Raji (cell line): ENCODE measurements around the gene LRPAP1.

ENCODE experiments used
- POLR2A ChIP-seq: IDR thresholded peaks from 2 replicates; pipeline ENCODE4 v1.6.1; 2011; ENCODE audit warnings: low read depth, low read length, control low read depth; ENCODE audit not compliant: insufficient read depth

The LRPAP1 gene

DNA sequence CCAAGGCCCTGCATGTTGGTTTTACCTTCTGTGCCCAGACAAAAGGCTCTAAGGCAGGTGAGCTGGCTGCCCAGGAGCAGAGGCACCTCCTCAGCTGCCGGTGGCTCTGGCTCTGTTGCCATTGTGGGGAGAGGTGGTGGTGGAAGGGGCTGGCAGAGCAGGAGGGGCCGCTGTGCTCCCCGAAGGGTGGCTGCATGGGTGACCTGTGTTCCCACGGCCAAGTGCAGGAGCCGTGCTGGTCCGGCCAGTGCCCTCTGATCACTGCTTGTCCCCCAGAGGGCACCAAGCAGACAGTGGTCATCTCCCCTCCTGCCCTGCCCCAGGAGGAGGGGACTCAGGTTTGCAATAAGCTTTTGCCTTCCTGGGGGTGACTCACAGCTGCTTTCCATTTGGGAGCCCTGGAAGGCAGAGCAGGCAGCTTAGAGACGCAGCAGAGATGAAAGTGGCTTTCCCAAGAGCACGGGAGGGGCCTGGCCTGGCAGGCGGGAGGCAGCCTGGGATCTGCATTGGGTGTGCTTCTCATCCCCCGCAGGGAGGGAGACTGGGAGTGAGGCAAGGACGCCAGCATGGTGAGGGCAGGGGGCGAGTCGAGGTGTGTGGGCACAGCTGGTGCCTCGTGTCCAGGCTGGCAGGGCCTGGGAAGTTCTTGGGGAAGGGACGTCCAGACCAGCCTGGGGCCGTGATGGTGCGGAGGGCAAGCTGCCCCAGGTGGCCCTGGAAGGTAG, 40.4 kb downstream of the LRPAP1 start:
- TF ChIP-seq POLR2A, result no peak

DNA sequence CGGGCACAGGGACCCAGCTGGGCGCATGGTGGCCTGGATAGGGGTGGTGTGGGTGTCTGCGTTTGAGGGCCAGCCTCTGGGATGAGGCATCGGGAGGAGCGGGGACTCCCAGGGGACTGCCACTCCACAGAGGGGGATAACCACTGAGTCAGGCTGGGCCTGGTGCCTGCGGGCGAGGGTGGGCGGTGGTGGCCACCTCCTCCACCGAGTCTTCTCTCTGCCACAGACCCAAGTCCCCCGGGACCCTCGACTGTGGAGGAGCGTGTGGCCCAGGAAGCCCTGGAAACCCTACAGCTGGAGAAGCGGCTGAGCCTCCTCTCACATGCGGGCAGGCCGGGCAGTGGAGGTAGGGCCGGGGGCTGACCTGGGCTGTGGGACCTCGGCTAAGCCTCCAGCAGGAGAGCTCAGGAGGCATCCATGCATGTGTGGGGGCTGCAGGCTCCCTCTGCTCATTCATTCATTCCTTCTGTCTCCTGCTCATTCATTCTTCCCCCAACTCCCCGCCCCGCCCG, 42.7 kb downstream of the LRPAP1 start:
- no peak for TF ChIP-seq POLR2A

DNA sequence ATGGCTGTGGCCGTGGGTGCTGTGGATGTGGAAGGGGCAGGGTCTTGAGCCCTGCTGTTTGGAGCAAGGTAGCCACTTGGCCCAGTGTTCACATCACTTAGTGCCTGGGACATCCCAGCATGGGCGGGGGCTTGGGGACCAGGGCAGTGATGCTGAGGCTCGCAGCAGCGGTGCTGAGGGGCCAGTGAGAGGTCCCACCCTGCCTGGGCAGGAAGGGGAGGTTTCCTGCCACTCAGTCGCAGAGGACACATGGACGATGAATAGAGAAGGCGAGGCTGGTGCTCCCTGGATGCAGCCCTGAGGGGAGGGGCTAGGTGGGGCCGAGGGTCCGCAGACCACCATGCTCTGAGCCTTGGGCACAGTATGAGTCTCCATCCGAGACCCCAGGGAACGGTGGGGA, 43.4 kb downstream of the LRPAP1 start:
- TF ChIP-seq POLR2A, result no peak

DNA sequence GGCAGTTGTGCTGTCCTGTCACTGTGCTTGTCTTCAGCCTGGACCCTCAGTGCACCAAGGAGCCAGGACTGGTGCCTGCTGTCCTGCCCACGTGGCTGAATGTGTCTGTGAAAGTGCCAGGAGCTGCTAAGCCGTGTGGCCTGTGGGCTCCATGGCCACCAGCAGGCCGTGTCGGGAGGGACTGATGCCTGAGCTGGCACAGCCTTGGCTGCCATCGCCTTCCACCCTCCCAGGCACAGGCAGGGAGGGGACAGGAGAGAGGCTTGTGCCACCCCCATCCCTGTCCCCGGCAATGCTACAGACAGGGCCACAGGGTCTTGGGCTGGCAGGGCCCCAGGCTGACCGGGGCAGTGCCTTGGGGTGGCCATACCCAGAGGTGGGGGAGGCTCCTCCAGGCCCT, 44.4 kb downstream of the LRPAP1 start:
- TF ChIP-seq POLR2A, result no peak

DNA sequence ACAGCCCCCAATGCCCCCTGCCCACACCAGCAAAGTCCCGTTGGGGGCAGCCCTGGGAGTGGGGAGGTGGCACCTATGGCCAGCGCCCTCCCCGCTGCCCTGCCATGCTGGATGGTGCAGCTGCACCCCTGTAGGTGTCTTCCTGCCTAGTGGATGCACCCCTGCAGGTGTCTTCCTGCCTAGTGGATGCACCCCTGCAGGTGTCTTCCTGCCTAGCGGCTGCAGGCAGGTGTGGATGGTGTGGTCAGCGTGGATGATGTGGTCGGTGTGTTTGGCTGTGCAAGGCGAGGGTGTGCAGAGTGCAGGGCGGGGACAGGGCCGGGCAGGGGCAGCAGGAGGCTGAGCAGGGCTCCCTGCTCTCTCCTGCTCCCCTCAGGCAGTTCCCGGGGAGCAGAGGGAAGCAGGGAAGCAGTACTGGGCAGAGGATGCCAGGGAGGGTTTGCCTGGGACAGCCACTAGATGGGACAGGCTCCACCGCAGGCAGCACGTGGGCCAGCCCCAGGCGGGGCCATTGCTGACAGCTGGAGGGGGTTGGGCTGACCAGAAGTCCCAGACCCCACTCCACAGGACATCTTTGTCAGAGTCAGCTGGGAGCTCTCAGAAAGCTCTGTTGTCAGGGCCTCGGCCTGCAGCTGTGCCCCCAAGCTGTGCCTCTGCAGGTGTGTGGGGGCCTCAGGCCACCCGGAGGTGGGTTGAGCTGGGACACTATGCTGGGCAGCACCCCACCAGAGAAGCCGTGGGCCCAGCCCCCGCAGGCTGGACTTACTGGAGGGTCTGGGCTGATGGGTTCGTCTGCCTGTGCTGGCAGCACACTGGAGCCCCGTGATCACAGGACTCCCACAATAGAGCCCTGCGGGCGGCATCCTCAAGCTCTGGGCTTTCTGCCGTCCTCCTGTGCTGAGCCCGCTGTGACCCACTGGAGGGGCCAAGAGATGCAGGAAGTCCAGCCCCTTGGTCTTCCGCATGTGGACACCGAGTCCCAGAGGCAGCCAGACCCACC, 45.4 kb downstream of the LRPAP1 start:
- TF ChIP-seq POLR2A, result no peak

DNA sequence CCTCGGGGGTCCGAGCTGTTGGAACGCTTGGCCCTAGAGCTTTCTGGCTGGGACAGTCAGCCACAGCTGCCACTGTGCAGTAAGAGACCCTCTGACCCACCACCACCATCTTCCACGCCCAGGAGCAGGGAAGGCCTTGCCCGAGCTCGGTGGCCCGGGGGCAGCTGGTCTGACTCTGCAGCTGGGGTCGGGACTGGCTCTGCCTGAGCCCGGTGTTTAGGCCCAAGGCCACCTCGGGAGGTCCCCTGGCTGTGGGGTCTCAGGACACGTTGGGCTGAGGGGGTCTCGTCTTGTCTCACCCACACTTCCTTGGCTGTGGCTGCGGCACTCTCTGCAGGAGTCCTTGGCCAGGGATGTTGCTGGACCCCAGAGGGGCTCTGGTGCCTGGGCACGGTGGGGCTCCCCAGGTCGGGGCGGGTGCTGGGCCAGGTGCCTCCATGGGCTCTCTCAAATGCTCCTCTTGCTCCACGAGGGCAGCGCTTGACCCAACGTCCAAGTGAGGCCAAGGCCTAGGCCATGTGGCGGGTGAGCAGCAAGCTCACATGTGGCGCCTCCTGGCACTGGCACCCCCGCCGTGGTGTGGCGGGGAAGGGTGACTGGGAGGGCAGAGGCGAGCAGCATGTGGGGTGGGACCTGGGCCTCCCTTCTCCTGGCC, 46.2 kb downstream of the LRPAP1 start:
- TF ChIP-seq POLR2A, result no peak

DNA sequence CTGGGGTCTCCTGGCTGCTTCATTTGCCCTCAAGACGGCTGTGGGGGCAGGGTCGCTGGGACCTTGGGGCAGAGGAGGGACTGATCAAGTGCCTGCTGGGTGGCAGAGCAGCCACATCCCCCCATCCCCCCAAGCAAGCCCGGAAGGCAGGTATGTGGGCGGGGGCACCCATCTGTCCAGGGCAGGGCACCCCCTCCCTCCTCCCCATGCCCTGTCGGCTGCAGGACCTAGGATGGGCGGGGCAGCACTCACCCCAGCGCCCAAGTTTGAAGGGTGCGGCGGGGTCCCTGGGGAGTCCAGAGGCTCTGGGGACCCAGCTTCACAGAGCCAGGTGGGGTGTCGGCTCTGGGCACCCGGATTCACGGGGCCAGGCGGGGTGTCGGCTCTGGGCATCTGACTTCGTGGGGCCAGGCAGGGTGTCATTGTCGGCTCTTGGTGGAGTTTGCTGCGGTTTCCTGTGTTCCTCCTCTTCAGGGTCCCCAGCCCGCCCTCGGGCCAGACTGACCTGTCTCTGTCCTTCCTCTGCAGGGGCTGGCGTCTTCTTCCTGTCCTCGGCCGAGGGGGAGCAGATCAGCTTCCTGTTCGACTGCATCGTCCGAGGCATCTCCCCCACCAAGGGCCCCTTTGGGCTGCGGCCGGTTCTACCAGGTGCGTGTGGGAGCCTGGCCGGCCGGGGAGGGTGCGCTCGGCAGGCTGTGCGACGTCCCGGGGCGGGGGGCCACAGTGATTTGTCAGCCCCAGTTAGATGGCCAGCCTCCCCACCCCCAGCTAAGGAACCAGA, 47.0 kb downstream of the LRPAP1 start:
- no peak for TF ChIP-seq POLR2A

DNA sequence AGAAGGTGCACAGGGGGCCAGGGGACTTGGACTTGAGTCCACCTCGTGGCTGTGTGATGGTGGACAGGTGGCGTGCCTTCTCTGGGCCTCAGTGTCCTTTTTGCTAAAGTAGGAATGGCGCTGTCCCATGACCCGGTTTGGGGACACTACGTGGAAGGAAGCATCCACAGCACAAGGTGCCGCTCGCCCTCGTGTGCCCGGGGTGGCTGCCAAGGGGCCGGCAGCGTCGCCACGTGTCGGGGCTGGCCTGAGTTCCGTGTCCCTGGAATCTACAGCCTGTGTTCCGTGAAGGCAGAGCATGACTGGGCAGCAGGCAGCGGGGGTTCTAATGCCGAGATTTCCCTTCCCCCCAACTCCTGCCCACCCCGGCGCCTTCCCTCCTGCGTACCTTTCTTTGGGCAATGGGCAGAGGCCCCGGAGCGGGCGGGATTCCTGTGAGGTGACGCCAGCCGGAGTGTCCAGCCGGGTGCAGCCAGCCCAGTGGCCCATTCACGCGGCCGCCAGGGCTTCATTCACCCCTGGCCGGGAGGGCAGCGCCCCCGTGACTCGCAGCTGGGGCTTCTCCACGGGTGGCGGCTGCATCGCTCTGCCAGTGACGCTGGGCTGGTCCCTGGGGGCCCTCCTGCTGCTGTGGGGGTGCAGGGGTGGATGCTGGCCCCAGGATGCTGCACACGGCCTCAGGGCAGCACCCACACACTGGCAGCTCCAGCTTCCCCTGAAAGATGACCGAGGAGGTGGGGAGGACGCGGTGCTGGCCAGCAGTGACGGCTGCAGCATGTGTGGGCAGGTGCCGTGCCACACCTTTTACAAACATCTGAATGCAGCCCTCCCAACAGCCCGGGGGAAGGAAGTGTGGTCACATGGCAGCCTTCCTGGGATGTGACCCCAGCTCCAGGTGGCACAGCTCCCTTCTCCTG, 47.9 kb downstream of the LRPAP1 start:
- no peak for TF ChIP-seq POLR2A

DNA sequence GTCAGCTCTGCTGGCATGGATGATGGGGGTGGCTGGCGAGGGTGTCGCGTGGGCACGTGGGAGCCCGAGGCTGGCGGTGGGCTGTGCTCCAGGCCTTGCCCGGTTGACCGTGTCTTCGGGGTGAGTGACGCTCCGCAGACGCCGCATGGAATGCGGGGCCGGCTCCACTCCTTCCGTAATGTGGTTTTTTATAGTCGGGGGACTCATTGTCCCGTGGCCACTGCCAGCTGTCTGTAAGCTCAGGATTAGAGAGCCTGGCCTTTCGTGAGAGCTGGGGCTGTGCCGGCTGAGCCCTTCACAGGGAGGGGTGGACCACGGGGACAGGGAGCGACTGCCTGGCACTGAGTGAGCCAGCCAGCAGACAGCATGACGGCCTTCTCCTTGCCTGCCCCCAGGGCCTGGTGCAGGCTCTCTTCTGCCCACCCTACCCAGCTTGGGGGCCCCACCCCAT, 48.7 kb downstream of the LRPAP1 start:
- TF ChIP-seq POLR2A, result no peak

DNA sequence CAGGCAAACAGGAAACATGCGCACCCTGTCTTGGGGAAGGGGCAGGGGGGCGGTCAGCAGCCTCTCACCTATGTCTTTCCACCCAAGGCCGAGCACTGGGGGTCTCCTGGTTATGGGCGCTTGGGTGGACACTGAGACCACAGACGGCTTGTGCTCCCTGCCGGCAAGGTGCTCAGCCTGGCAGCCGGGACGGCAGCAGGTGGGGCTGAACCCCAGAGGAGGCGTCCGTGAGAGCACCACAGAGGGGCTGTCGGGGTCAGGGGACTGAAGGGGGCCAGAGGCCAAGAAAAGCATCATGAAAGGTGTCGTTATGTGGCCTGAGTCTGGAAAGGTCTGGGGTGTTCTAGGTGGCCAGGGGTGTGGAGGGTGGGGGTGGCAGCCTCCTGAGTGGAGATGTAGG, 49.5 kb downstream of the LRPAP1 start:
- TF ChIP-seq POLR2A, result no peak

DNA sequence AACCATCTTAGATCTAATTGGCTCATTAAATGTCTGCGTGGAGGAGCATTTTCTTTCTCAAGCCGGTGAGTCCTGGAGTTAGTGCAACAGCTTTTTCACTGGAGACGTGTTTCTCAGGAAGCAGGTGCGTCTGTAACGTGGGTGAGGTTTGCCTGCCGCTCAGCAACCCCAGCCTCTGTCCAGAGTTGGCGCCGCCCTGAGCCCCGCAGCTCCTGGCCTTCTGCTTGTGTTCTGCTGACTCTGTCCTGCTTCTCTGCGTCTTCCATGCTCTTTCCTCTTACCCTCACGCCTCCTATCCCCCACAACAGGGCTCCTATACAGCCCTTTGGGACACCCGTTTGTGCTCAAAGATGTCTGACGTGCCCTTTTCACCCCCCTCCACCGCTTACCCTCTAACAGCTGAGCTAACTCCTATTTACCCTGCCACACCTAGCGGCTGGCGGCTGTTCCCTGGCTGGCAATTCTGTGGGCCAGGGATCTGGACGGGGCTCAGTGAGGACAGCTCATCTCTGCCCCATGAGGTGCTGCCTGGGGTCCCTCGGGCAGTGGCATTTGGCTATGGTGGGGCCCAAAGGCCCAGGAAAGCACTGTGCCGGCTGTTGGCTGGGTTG, 50.3 kb downstream of the LRPAP1 start:
- no peak for TF ChIP-seq POLR2A

DNA sequence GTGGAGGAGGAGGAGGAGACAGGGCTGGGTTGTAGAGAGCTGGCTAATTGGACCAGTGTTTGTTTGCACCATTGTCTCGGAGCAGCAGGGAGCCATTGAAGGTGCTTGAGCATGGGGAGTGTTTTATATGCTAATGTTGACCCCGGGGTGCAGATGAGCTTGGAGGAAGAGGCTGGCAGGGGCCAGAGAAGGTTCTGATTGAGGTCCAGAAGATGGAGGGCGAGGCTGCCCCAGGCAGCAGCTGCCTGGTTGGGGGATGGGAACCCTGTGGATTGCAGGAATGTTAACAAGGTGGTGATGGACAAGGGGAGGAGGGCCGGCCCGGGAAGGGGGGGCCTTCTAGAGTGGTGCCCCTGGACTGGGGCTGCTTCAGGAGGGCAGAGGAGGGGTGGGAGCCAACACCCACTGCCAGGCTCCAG, 51.1 kb downstream of the LRPAP1 start:
- TF ChIP-seq POLR2A, result no peak

DNA sequence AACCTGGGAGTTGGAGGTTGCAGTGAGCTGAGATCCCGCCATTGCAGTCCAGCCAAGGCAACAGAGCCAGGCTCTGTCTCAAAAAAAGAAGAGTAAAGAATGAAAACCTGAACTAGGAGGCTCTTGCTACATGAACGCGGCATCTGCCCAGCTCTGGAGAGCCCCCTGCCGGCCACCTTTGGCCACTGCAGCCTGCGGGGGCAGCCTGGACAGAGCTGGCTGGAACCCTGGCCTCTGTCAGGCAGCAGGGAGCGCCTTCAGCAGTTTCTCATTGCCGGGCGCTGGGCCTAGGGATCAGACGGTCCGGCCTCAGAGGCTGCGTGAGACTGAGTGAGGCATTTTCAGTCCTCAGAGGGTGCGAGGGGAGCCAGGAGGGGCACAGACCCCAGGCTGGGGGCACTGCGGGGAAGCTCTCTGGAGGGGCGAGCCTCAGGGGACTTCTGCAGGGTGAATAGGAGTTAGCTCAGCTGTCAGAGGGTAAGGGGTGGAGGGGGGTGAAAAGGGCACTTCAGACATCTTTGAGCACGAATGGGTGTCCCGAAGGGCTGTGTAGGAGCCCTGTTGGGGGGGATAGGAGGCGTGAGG, 51.6 kb downstream of the LRPAP1 start:
- TF ChIP-seq POLR2A, result no peak
